Neural progenitor cell (in vitro differentiated cells): Measurements from ENCODE around the gene MTMR12.

Experiments
- CTCF ChIP-seq: fragments of 200-600 bp; sonication (generic); IDR thresholded peaks from 2 replicates; pipeline ENCODE4 v1.5.1; 2017; ENCODE audit warnings: antibody characterized with exemption, mild to moderate bottlenecking
- EZH2 ChIP-seq: fragments of 200-600 bp; sonication (generic); IDR thresholded peaks from 2 replicates; pipeline ENCODE4 v1.6.1; 2017; ENCODE audit warnings: antibody characterized with exemption, mild to moderate bottlenecking, moderate library complexity
- EZH2phosphoT487 ChIP-seq: fragments of 200-600 bp; sonication (generic); IDR thresholded peaks from 2 replicates; pipeline ENCODE4 v1.6.1; 2017; ENCODE audit warnings: antibody characterized with exemption

GRCh38 chr5:32325062-32325461 is 12.3 kb upstream of the MTMR12 start:
- no peak for TF ChIP-seq CTCF
- TF ChIP-seq EZH2: no peak
- TF ChIP-seq EZH2phosphoT487: no peak
